GM13976 (cell line): Measurements from ENCODE around the gene NSUN6.

Experiments used
- DNase-seq: peaks from one replicate; pipeline ENCODE4 v3.0.0; 2012; ENCODE audit warnings: low spot score
- CTCF ChIP-seq: IDR thresholded peaks from 2 replicates; pipeline ENCODE4 v1.5.1; 2012; ENCODE audit warnings: borderline replicate concordance, mild to moderate bottlenecking; ENCODE audit not compliant: insufficient read depth; ENCODE audit errors: extremely low read depth, missing control alignments, control extremely low read depth
- in situ Hi-C: fragments of 300-500 bp; cut with MboI; formaldehyde crosslinking; loops from one replicate; pipeline ENCODE4 v1.12.0; 2022; ENCODE audit warnings: low sequenced_read_pairs, mixed read lengths, inconsistent platforms; ENCODE audit not compliant: unreplicated experiment

Gene NSUN6

GRCh38 chr10:18583575-18584270, 67.7 kb downstream of the NSUN6 start:
- DNase-seq: no peak
- in situ Hi-C loops: no loop called here
- TF ChIP-seq CTCF: no peak

GRCh38 chr10:18582803-18583202, 68.6 kb downstream of the NSUN6 start:
- TF ChIP-seq CTCF: no peak
- in situ Hi-C loops: no loop called here
- no peak for DNase-seq

GRCh38 chr10:18577823-18578685, 73.3 kb downstream of the NSUN6 start:
- in situ Hi-C loops: no loop called here
- no peak for DNase-seq
- TF ChIP-seq CTCF: no peak

- in situ Hi-C loops: no loop called here
- TF ChIP-seq CTCF: no peak
- DNase-seq: no peak
Measured at GRCh38 chr10:18576586-18576985, 74.8 kb downstream of the NSUN6 start.

GRCh38 chr10:18572959-18573561, 78.3 kb downstream of the NSUN6 start:
- TF ChIP-seq CTCF: no peak
- in situ Hi-C loops: no loop called here
- no peak for DNase-seq

GRCh38 chr10:18571780-18572179, 79.6 kb downstream of the NSUN6 start:
- TF ChIP-seq CTCF: no peak
- DNase-seq: no peak
- in situ Hi-C loops: no loop called here
